HuH-7 (cell line): ENCODE data around the gene TYW5.

Experiments
- DNase-seq: peaks from one replicate; pipeline ENCODE4 v3.0.0; 2011; ENCODE audit warnings: low spot score

TYW5 gene

GRCh38 chr2:199955339-199956061, at the start of gene TYW5, which contains the start of gene MAIP1:
Gene TYW5, minus strand, starts transcription at chr2:199955491. Its CDS starts 21 bp downstream, at chr2:199955470.
Gene MAIP1, plus strand, starts transcription at chr2:199955582. Its CDS starts 217 bp downstream, at chr2:199955799.
- DNase-seq = peak; percentile 80

GRCh38 chr2:200003444-200003843, 48.2 kb upstream of the TYW5 start:
- DNase-seq = no peak

- DNase-seq = no peak
These were observed 45.3 kb upstream of the TYW5 start for GRCh38 chr2:200000444-200001163.

GRCh38 chr2:199999166-199999565, 43.9 kb upstream of the TYW5 start:
- no peak for DNase-seq

- no peak for DNase-seq
These were observed 42.0 kb upstream of the TYW5 start for GRCh38 chr2:199997296-199997695.

GRCh38 chr2:199994896-199995295, 39.6 kb upstream of the TYW5 start:
- no peak for DNase-seq

GRCh38 chr2:199994371-199994770, 39.1 kb upstream of the TYW5 start:
- DNase-seq = no peak

- DNase-seq = no peak
These were observed 37.0 kb upstream of the TYW5 start for GRCh38 chr2:199992296-199992695.

GRCh38 chr2:199991691-199992090, 36.4 kb upstream of the TYW5 start:
- no peak for DNase-seq

GRCh38 chr2:199989822-199990221, 34.5 kb upstream of the TYW5 start:
- peak; percentile 5 for DNase-seq

- no peak for DNase-seq
These were observed 32.9 kb upstream of the TYW5 start for GRCh38 chr2:199988151-199988550.

GRCh38 chr2:199987586-199987985, 32.3 kb upstream of the TYW5 start:
- DNase-seq = no peak

- peak; percentile 34 for DNase-seq
These were observed 30.4 kb upstream of the TYW5 start for GRCh38 chr2:199985625-199986207.

GRCh38 chr2:199984755-199985154, 29.5 kb upstream of the TYW5 start:
- DNase-seq = no peak

- DNase-seq = no peak
These were observed 28.9 kb upstream of the TYW5 start for GRCh38 chr2:199984159-199984558.

- no peak for DNase-seq
These were observed 28.2 kb upstream of the TYW5 start for GRCh38 chr2:199983534-199983933.

GRCh38 chr2:199982126-199982843, 27.0 kb upstream of the TYW5 start:
- DNase-seq = no peak

- peak; percentile 23 for DNase-seq
These were observed 24.7 kb upstream of the TYW5 start for GRCh38 chr2:199979832-199980628.

GRCh38 chr2:199979398-199979797, 24.1 kb upstream of the TYW5 start:
- DNase-seq = no peak

GRCh38 chr2:199977984-199978415, 22.7 kb upstream of the TYW5 start:
- DNase-seq = no peak

- DNase-seq = no peak
These were observed 20.1 kb upstream of the TYW5 start for GRCh38 chr2:199975273-199975895.
